Spleen (tissue), 13 donors: ENCODE results near the gene GOLGA8Q. TPM values are rescaled to one million over a fixed set of nuclear protein-coding genes. Genes with fewer than 3 reads are reported as not detected.
"Not testable (repeated sequence)": the region's sequence is repeated elsewhere in the genome, so short reads cannot be mapped to it uniquely, and the experiment has no call there.

Experiments used
- DNase-seq: peaks from one replicate; pipeline ENCODE4 v3.0.0-alpha.2; 2020
- H3K27ac ChIP-seq, 8 donors: fragments of 200-600 bp; sonication (generic) in 7 of 8; 1 replicate in 4 of 8; 2 replicates in 4 of 8; pipeline versions ENCODE4 v1.5.0 to v1.8.0; 2016 to 2021; ENCODE audit warnings: inconsistent platforms in 4 of 8, mild to moderate bottlenecking in 4 of 8, moderate library complexity in 1 of 8
- H3K27me3 ChIP-seq, 7 donors: fragments of 200-600 bp; sonication (generic) in 6 of 7; replicated peaks in 1 of 7; 1 replicate in 4 of 7; 2 replicates in 3 of 7; pipeline versions ENCODE4 v1.5.0 to v1.8.0; 2016 to 2021; ENCODE audit warnings: inconsistent platforms in 3 of 7, mild to moderate bottlenecking in 1 of 7
- H3K36me3 ChIP-seq, 6 donors: fragments of 200-600 bp; sonication (generic) in 5 of 6; 1 replicate in 4 of 6; 2 replicates in 2 of 6; pipeline versions ENCODE4 v1.5.0 to v1.8.0; 2016 to 2021; ENCODE audit warnings: inconsistent platforms in 2 of 6
- H3K4me1 ChIP-seq, 6 donors: fragments of 200-600 bp; sonication (generic) in 5 of 6; 1 replicate in 3 of 6; 2 replicates in 3 of 6; pipeline versions ENCODE4 v1.5.0 to v1.8.0; 2016 to 2021; ENCODE audit warnings: inconsistent platforms in 3 of 6
- H3K4me3 ChIP-seq, 8 donors: fragments of 200-600 bp; sonication (generic) in 7 of 8; 1 replicate in 4 of 8; 2 replicates in 4 of 8; pipeline versions ENCODE4 v1.5.0 to v1.8.0; 2016 to 2021; ENCODE audit warnings: inconsistent platforms in 4 of 8, mild to moderate bottlenecking in 4 of 8, moderate library complexity in 2 of 8
- H3K9me3 ChIP-seq, 8 donors: fragments of 200-600 bp; sonication (generic) in 7 of 8; 1 replicate in 4 of 8; 2 replicates in 4 of 8; pipeline versions ENCODE4 v1.5.0 to v1.8.0; 2016 to 2021; ENCODE audit warnings: inconsistent platforms in 4 of 8
- WGBS, 5 donors: extraction: QIAGEN DNeasy Blood & Tissue Kit in 3 of 5; methylation state at CpG; one replicate each; pipeline versions ENCODE4 v1.1.5 to v1.1.7; 2013 to 2018; 5-methylcytosine and 5-hydroxymethylcytosine counted together
- intact Hi-C: fragments of 100-400 bp; cut with DNase I; formaldehyde crosslinking; loops from one replicate; pipeline ENCODE4 v1.15.0; 2023; ENCODE audit warnings: low total_unique reads
- long read RNA-seq, 2 donors: transcript quantifications; one replicate each; lab custom pipeline, GENCODE V29; 2026
- polyA plus RNA-seq, 3 donors: library from polyadenylated mRNA; stranded (reverse); fragments of 200-250 nt; gene quantifications; one replicate each; pipeline ENCODE4 v1.2.1, GENCODE V29; 2013
- total RNA-seq, 7 donors: library from RNA; depleted of rRNA in 3 of 7; stranded (reverse); fragments of >200 nt in 3 of 7; fragmentation: NEBNext Ultra II Directional in 4 of 7; extraction: Animal tissue kit (Norgen Biotek cat#: 25700) in 4 of 7; gene quantifications; one replicate each; pipeline versions ENCODE4 v1.1.0 to v1.2.1, GENCODE V29; 2016 to 2021
- donor health status: healthy with polysubstance abuse.
- donor health status: DM: no; HTN: no; CAD: no; lungs with moderate emphysema.
- donor health status: DM: no; HTN: no; CAD: no.
- donor health status: Bipolar disorder and iron deficiency.
- donor health status: healthy.
- donor health status: DM: no; HTN: no; CAD: no.
- donor health status: DM: yes; HTN: yes; CAD: no.

Gene GOLGA8Q, protein sequence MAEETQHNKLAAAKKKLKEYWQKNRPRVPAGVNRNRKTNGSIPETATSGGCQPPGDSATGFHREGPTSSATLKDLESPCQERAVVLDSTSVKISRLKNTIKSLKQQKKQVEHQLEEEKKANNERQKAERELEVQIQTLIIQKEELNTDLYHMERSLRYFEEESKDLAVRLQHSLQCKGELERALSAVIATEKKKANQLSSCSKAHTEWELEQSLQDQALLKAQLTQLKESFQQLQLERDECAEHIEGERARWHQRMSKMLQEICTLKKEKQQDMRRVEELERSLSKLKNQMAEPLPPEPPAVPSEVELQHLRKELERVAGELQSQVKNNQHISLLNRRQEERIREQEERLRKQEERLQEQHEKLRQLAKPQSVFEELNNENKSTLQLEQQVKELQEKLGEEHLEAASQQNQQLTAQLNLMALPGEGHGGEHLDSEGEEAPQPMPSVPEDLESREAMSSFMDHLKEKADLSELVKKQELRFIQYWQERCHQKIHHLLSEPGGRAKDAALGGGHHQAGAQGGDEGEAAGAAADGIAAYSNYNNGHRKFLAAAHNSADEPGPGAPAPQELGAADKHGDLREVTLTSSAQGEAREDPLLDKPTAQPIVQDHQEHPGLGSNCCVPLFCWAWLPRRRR
- total RNA-seq = 1 to 10 TPM in 5 of 7 donors, under 1 TPM in 1, not detected in 1; 0.92 to 5.2 (median 1.4) TPM
- polyA plus RNA-seq = under 1 TPM; 0.06 to 0.77 (median 0.07) TPM
- long read RNA-seq, donor 1 = 0 reads
- long read RNA-seq, donor 2 = 0 reads

DNA sequence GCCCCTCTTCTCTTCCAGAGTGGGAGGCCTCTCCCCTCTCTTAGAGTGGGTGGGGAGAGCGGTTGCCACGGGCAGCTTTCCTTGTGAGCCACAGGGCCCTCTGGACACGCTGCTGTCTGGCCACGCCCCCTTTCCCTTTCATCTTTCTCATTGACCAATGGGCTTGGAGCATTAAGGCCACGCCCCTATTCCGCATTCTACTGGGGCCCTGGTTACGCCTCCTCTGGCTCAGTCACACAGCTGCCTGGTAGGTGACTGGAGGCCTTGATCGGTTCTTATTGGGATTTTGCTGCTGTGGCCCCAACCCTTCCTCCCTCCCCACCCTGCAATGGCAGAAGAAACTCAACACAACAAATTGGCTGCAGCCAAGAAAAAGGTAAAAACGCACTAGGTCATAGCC lies at the start of gene GOLGA8Q:
GOLGA8Q (plus strand) TSS at position 301 of the 400 bp plus-strand sequence; CDS start at position 329, 28 bp downstream.
- H3K27me3 ChIP-seq, H3K4me3 ChIP-seq, H3K4me1 ChIP-seq, H3K9me3 ChIP-seq, DNase-seq, H3K36me3 ChIP-seq, H3K27ac ChIP-seq, intact Hi-C loops: not testable (repeated sequence)
- 84 to 93% methylated on average over 4 to 5 of the region's 9 CpGs; no CpG with 5 or more reads in 3 of the 5 donors for WGBS, 5 donors

DNA sequence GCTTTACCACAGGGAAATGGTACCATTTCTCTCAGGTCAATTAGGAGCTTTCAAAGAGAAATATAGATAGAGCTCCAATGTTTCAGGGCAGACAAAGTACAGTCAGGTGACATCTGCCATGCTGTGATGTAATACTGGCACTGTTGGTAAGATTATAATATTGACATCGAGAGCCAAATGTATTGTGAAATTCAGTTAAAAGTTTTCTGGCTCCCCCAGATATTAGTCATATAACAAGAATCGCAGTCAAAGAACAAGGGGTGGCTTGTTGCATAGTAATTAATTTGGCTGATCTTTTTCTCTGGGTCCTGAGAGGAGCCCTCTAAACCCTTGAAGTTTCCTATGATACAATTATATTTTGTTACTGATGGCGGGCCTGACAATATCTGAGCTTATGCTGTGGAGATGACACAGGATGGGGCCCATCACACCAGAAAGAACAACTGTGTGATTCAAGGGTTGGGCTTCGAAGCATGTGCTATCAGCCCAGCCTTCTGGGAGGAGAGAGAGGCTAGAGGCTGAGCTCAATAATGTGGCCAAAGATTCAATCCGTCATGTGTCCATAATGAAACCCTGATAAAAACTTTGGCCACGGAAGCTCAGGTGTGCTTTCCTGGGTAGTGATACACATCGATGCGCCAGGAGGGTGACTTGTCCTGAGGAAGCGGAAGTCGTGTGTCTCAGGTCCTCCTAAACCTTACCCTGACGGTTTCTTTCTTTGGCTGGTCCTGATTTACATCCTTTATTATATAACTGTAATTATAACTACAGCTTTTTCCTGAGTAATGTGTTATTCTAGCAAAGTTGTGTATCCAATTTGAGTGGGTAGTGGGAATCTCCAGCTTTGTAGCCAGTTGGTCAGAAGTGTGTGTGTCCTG lies 48.7 kb upstream of the GOLGA8Q start:
- H3K4me1 ChIP-seq, intact Hi-C loops, H3K9me3 ChIP-seq, DNase-seq, H3K4me3 ChIP-seq, H3K27ac ChIP-seq, H3K27me3 ChIP-seq, H3K36me3 ChIP-seq: not testable (repeated sequence)
- WGBS, 5 donors = 89 to 97% (median 91%) methylated on average over 5 to 6 of the region's 11 CpGs; no CpG with 5 or more reads in 1 of the 5 donors

DNA sequence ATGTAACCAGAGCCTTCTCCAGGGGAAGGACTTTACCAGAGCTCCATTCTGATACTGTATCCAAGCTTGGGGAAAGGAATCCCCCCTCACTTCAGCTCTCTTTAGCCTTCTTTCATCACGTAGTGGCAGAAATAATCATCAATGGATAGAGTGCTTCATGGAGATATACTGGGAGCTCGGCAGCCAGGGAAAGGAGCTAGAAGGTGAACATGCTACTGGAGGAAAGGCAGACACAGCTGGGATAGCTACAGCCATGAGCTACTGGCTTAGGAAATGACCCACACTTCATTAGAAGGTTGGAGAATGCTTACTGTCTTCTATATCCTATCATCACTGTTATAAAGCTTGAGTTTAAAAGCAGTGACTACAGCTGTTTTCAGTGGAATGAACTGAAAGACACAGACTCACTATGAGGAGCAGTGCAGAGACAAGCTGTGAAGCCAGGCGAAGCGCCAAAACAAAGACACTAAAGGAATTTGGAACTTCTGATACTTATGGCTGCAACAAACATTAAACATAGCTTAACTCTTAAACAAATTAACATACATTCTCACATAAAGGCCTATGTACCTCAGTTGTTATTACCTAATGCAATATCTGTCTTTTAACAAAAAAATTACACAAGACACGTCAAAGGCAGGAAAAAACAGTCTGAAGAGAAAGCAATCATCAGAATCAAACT lies 47.5 kb upstream of the GOLGA8Q start:
- H3K4me1 ChIP-seq, DNase-seq, H3K9me3 ChIP-seq, H3K27me3 ChIP-seq, H3K36me3 ChIP-seq, intact Hi-C loops, H3K27ac ChIP-seq, H3K4me3 ChIP-seq: not testable (repeated sequence)
- WGBS, 5 donors = 72 to 94% (median 80%) methylated on average over 1 to 5 of the region's 5 CpGs

DNA sequence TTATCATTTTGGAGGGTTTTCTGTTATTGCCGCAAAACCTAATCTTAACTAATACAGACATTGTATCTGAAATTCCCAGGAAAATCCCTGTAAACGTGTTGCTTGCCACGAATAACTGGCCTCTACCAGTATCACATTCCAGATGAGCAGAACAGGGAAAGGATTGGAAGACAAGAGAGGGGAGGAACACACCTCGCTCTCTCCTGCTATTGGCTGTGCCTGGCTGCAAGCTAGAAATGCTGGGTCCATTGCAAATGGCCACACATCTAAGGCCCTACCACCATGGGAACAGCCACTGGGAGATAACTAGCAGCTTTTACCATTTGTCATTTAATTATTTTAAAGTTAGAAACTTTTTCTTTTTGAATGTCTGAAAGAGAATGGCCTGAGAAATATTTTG lies 37.3 kb upstream of the GOLGA8Q start:
- H3K36me3 ChIP-seq, H3K9me3 ChIP-seq, intact Hi-C loops, H3K27me3 ChIP-seq, DNase-seq, H3K4me3 ChIP-seq, H3K4me1 ChIP-seq, H3K27ac ChIP-seq: not testable (repeated sequence)
- WGBS, 5 donors = no CpG with 5 or more reads among the region's 4 CpGs

DNA sequence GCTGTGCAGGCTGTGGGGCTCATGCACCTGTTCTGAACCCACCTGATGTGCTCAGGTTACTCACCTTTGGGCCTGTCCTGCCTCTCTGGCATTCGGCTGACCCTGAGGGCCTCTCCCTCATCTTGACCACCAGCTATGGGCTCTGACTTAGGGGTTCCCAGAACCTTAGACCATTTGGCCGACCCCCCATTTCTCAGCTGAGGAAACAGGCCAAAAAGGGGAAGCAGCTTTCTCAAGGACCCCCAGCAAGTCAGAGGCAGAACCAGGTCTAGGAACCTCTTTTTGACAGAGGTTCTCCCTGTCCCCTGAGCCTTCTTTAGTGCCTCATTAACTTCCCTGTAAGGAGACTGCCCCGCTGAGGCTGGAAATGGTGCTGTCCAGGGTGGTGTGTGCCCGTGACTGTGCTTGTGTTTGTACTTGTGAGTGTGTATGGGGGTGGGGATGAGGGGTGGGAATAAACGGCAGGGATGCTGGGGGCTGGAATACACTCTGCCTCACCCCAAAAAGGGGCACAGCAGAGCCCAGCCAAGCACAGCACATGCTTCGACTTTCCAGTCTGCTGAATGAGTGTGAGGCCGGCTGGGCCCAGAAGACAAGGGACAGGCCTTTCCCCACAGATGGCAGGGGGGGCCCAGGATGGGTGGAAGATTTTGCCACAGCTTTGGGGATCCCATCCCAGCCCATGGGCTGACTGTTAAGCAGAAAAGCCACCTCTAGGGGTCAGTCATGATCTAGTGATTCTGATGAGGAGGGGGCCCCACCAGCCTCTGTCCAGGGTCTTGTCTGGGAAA lies 28.2 kb upstream of the GOLGA8Q start:
- H3K36me3 ChIP-seq, H3K27ac ChIP-seq, H3K9me3 ChIP-seq, intact Hi-C loops, H3K4me1 ChIP-seq, DNase-seq, H3K27me3 ChIP-seq, H3K4me3 ChIP-seq: not testable (repeated sequence)
- 65 to 100% (median 82%) methylated on average over 1 to 4 of the region's 7 CpGs; no CpG with 5 or more reads in 2 of the 5 donors for WGBS, 5 donors

DNA sequence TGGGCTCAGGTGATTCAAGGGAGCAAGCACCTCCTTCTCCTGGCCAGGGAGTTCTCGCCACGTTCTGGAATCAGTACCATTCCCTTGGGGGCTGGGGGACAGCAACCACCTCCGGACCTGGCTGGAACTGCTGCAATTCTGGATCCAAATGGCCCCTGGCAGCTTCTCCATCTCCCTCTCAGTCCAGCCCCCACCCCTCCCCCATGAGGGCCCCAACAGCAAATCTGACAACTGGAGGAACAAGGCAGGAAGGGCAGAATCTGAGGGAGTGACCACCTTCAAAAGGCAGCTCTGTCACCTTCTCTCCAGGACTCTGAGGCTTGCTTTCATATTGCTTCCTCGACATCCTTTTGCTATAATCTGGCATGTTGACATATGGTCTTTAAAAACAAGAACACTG lies 25.9 kb upstream of the GOLGA8Q start:
- 67% methylated on average over 1 of the region's 4 CpGs; no CpG with 5 or more reads in 4 of the 5 donors for WGBS, 5 donors
- DNase-seq, H3K36me3 ChIP-seq, H3K4me1 ChIP-seq, H3K4me3 ChIP-seq, H3K27me3 ChIP-seq, H3K27ac ChIP-seq, intact Hi-C loops, H3K9me3 ChIP-seq: not testable (repeated sequence)

DNA sequence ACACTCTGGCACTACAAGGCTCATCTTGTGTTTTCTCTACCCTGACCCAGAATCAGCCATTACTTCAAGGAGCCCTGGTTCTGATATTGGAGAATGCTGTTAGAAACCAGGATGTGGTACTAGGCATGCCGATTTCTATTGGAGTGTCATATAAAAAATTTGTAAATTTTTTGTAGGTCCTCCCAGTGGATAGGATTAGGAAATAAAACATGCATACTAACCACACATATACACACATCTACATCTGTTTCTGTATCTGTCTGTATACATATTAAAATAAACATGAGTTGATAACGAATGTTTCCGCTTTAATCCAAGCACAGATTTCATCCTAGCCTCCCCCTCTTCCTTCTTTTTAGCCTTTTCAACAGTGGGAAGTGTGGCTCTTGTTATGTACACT lies 22.8 kb upstream of the GOLGA8Q start:
- H3K27ac ChIP-seq, H3K9me3 ChIP-seq, intact Hi-C loops, H3K36me3 ChIP-seq, H3K27me3 ChIP-seq, H3K4me1 ChIP-seq, H3K4me3 ChIP-seq, DNase-seq: not testable (repeated sequence)
- no CpG with 5 or more reads among the region's 3 CpGs for WGBS, 5 donors
